Measurements from ENCODE around the gene KCNK13.

DNA sequence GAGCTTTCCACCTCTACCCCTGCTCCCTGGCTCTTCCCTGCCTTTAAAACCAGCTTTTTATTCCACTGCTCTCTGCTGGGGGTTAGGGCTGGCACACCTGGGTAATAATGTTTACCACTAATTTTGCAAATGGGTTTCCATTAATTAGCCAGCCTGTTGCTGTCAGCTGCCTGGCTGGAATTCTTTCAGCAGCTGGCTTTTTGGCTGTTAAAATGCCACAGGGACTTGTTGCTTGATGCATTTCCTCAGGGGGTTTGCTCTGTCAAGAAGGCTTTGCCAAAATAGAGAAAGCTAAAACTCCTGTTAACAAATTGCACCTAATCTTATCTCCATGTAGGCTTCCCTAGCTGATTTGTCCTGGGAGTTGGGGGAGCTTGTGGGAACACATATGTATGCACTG is 142.7 kb downstream of the KCNK13 start:
- TF ChIP-seq, protein P1, sequence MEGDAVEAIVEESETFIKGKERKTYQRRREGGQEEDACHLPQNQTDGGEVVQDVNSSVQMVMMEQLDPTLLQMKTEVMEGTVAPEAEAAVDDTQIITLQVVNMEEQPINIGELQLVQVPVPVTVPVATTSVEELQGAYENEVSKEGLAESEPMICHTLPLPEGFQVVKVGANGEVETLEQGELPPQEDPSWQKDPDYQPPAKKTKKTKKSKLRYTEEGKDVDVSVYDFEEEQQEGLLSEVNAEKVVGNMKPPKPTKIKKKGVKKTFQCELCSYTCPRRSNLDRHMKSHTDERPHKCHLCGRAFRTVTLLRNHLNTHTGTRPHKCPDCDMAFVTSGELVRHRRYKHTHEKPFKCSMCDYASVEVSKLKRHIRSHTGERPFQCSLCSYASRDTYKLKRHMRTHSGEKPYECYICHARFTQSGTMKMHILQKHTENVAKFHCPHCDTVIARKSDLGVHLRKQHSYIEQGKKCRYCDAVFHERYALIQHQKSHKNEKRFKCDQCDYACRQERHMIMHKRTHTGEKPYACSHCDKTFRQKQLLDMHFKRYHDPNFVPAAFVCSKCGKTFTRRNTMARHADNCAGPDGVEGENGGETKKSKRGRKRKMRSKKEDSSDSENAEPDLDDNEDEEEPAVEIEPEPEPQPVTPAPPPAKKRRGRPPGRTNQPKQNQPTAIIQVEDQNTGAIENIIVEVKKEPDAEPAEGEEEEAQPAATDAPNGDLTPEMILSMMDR (IDR thresholded peaks at IDR 0.05) = no peak
- TF ChIP-seq POLR2A (IDR thresholded peaks at IDR 0.05) = no peak

Data from breast epithelium (tissue), 3 donors.